ENCODE measurements around the gene SEMA6B. TPM values are rescaled to one million over a fixed set of nuclear protein-coding genes. Genes with fewer than 3 reads are reported as not detected.

The SEMA6B gene
- polyA plus RNA-seq, 1 of the 3 experiments (the other 2 are of a cell fraction), result 3.7 TPM

GRCh38 chr19:4516939-4517300 lies 42.6 kb downstream of the SEMA6B start:
- no peaks in the 10 kb centered on the region for H3K9me2 ChIP-seq
- H4K20me1 ChIP-seq (ENCODE audit: insufficient read depth), result no peaks in the 10 kb centered on the region
- H3K9ac ChIP-seq, result no peak overlapping the region
- H3K27ac ChIP-seq (ENCODE audit: low read depth in 2 of 2, low read length in 1 of 2), result no peak overlapping the region
- no peaks in the 10 kb centered on the region for H3K79me2 ChIP-seq (ENCODE audit: insufficient read depth)
- H3K9me3 ChIP-seq, result no peaks in the 10 kb centered on the region
- H3K27me3 ChIP-seq (ENCODE audit: insufficient read depth), result no peaks in the 10 kb centered on the region
- TF ChIP-seq RCOR1 (IDR thresholded peaks at IDR 0.05; ENCODE audit: low read length) (no peak), USF2 (IDR thresholded peaks at IDR 0.05; ENCODE audit: borderline replicate concordance, low read depth, low read length) (no peak), YY1 (IDR thresholded peaks at IDR 0.05; ENCODE audit: low read depth) (no peak), TCF12 (IDR thresholded peaks at IDR 0.05) (no peak), FOXJ3 (CRISPR knock-in tag; IDR thresholded peaks at IDR 0.05) (no peak), CHD2 (IDR thresholded peaks at IDR 0.05; ENCODE audit: low read length, partially characterized antibody) (no peak), POLR2AphosphoS5 (IDR thresholded peaks at IDR 0.05; ENCODE audit: low read depth, low read length) (no peak), SIN3A (IDR thresholded peaks at IDR 0.05; ENCODE audit: borderline replicate concordance, low read depth, low read length) (no peak), REST (IDR thresholded peaks at IDR 0.05; ENCODE audit: low read depth, low read length) (no peak), MAX (IDR thresholded peaks at IDR 0.05; ENCODE audit: low read depth) (no peak), ZBTB33 (IDR thresholded peaks at IDR 0.05; ENCODE audit: borderline replicate concordance, low read depth) (no peak), FOSL2 (IDR thresholded peaks at IDR 0.05; ENCODE audit: borderline replicate concordance, low read depth) (no peak)
- no peak for DNase-seq
- 43% methylated on average over 1 of the region's 8 CpGs for WGBS (ENCODE audit: low lambda C conversion rate)
- H3K36me3 ChIP-seq (replicated peaks in 1 of 2; ENCODE audit: control insufficient read depth in 1 of 2, insufficient read depth in 2 of 2, low read length in 1 of 2), result no peaks in the 10 kb centered on the region
- H3K4me1 ChIP-seq (ENCODE audit: control insufficient read depth in 1 of 2, insufficient read depth in 2 of 2, low read depth in 1 of 2, low read length in 1 of 2), result peaks cover 0 to 3% of the 10 kb centered on the region in 2 experiments; a peak in 1 of 4 replicates
- CTCF ChIA-PET, result interaction anchor here (3.9 kb wide), 1 partner anchor 8 kb away, joined by 22 read pairs; no protein-coding TSS in a partner anchor
- H3F3A ChIP-seq (replicated peaks; ENCODE audit: insufficient read depth), result no peaks in the 10 kb centered on the region
- H3K4me2 ChIP-seq, result no peak overlapping the region
- POLR2A ChIA-PET, result no interaction called here
- no peak overlapping the region for H2AFZ ChIP-seq (ENCODE audit: low read depth)
- H3K4me3 ChIP-seq (ENCODE audit: low read depth in 2 of 2, low read length in 1 of 2), result no peak overlapping the region
